ENCODE results near the gene C14orf132.

Gene C14orf132

DNA sequence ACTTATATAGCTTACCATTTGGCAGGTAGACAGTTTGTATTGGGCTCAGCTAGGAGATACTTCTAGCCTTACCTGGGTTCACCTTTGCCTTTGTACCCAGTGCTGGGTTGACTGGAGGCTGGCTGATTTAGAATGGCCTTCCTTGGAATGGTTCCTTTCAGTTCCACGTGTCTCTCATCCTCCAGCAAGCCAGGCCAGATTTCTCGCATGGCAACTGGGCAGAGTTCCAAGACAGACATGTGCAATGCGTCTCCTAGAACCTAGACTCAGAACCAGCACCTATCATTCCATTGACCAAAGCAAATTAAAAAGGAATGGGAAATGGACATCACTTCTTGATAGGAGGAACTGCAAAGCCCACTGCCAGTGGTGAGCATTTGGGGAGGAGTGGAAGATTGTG, 86.4 kb downstream of the C14orf132 start:
- Histone ChIP-seq H3K9ac (ENCODE audit: insufficient read length, low read depth) (no peak overlapping the region), H3K36me3 (ENCODE audit: insufficient read depth, insufficient read length, low read length) (no peaks in the 10 kb centered on the region), H3K4me3 (ENCODE audit: insufficient read length, low read depth) (no peak overlapping the region), H3K27me3 (ENCODE audit: insufficient read depth, insufficient read length) (peaks cover 35% of the 10 kb centered on the region), H3K9me3 (ENCODE audit: insufficient read depth, low read length) (no peaks in the 10 kb centered on the region), H3K4me1 (ENCODE audit: insufficient read depth, insufficient read length) (no peaks in the 10 kb centered on the region)
- DNase-seq (ENCODE audit: low read depth, low spot score) = no peak
- TF ChIP-seq ZNF274 (IDR thresholded peaks at IDR 0.05; ENCODE audit: low read depth, low read length) (no peak), YY1 (IDR thresholded peaks at IDR 0.05; ENCODE audit: insufficient read depth, insufficient read length) (no peak), SUZ12 (IDR thresholded peaks at IDR 0.05; ENCODE audit: extremely low read depth, insufficient read depth, insufficient read length) (no peak)

DNA sequence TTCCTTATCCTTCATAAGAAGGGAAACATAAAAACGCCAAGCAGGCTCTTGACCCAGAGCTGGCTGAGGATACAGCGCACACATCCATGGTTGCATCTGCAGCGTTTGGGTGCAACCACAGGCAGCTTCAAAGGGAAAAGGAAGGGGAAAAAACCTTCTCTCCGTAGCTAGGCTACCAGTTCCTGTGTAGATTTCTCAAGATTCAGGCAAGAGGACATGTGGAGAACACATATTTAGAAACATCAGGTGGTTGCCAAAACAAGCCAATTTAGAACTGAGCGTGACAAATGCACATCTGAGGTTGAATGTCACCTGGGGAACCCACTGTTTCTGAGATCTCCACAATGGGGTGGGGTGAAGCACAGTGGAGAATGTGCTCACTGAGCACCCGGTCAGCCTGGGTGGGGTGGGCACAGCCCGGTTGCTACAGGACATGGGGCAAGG, 87.2 kb downstream of the C14orf132 start:
- Histone ChIP-seq H3K4me3 (ENCODE audit: insufficient read length, low read depth) (no peak overlapping the region), H3K36me3 (ENCODE audit: insufficient read depth, insufficient read length, low read length) (no peaks in the 10 kb centered on the region), H3K9ac (ENCODE audit: insufficient read length, low read depth) (no peak overlapping the region), H3K9me3 (ENCODE audit: insufficient read depth, low read length) (no peaks in the 10 kb centered on the region), H3K27me3 (ENCODE audit: insufficient read depth, insufficient read length) (peaks cover 26% of the 10 kb centered on the region), H3K4me1 (ENCODE audit: insufficient read depth, insufficient read length) (no peaks in the 10 kb centered on the region)
- DNase-seq (ENCODE audit: low read depth, low spot score) = no peak
- TF ChIP-seq ZNF274 (IDR thresholded peaks at IDR 0.05; ENCODE audit: low read depth, low read length) (no peak), YY1 (IDR thresholded peaks at IDR 0.05; ENCODE audit: insufficient read depth, insufficient read length) (no peak), SUZ12 (IDR thresholded peaks at IDR 0.05; ENCODE audit: extremely low read depth, insufficient read depth, insufficient read length) (no peak)

DNA sequence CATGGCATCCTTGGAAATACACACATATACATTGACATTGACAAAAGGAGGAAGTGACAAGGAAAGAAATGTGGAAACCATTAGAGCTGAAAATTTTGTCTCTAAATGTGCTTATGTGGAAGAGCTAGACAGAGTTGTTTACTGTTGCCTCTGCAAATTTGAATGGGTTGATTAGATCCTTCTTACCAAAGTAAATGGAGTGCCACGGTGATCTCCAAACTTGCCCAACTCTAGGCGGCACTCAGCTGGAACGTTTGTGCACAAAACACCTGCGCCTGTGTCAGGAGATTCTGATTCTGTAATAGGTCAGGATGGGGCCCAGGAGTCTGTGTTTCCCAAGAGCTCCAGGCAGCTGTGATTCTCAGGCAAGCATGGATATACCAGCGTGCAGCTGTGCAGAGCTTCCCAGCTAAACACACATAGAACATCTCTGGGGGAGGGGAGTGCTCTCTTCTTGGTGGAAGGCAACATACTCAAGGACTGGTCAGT, 87.7 kb downstream of the C14orf132 start:
- no peak for DNase-seq (ENCODE audit: low read depth, low spot score)
- H3K4me3 ChIP-seq (ENCODE audit: insufficient read length, low read depth) = no peak overlapping the region
- peaks cover 26% of the 10 kb centered on the region for H3K27me3 ChIP-seq (ENCODE audit: insufficient read depth, insufficient read length)
- no peak overlapping the region for H3K9ac ChIP-seq (ENCODE audit: insufficient read length, low read depth)
- H3K4me1 ChIP-seq (ENCODE audit: insufficient read depth, insufficient read length) = no peaks in the 10 kb centered on the region
- no peaks in the 10 kb centered on the region for H3K36me3 ChIP-seq (ENCODE audit: insufficient read depth, insufficient read length, low read length)
- H3K9me3 ChIP-seq (ENCODE audit: insufficient read depth, low read length) = no peaks in the 10 kb centered on the region
- TF ChIP-seq ZNF274 (IDR thresholded peaks at IDR 0.05; ENCODE audit: low read depth, low read length) = no peak
- TF ChIP-seq YY1 (IDR thresholded peaks at IDR 0.05; ENCODE audit: insufficient read depth, insufficient read length) = no peak
- TF ChIP-seq SUZ12 (IDR thresholded peaks at IDR 0.05; ENCODE audit: extremely low read depth, insufficient read depth, insufficient read length) = no peak

DNA sequence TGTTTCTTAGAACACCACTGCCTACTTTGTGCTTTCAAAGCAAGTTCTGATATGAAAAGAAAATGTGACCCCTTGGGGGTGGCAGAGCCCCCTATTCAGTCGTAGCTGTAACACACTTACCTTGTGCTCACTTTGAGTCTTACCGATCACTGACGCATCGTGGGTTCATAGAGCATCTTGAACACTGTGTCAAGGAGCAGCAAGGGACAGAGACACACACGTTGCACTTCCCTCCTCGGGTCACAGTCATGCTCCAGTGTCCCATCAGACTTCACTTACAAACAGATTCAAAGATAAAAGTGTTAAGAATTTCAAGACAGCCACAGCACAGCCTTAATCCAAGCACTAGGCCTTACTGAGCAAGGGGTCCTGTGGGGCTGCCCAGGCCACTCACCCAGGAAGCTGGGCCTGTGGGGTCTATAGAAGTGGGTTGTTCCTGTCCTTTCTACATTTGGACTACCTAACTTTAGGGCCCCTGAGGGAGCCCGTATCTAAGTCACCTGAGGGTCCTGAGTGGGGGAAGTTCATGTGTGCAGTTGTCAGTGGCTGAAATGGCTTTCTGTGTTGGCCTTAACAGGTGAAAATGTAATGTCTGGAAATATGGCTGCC, 90.1 kb downstream of the C14orf132 start:
- Histone ChIP-seq H3K9ac (ENCODE audit: insufficient read length, low read depth) (no peak overlapping the region), H3K9me3 (ENCODE audit: insufficient read depth, low read length) (no peaks in the 10 kb centered on the region), H3K36me3 (ENCODE audit: insufficient read depth, insufficient read length, low read length) (no peaks in the 10 kb centered on the region), H3K4me1 (ENCODE audit: insufficient read depth, insufficient read length) (no peaks in the 10 kb centered on the region), H3K27me3 (ENCODE audit: insufficient read depth, insufficient read length) (peaks cover 27% of the 10 kb centered on the region), H3K4me3 (ENCODE audit: insufficient read length, low read depth) (no peak overlapping the region)
- TF ChIP-seq ZNF274 (IDR thresholded peaks at IDR 0.05; ENCODE audit: low read depth, low read length) (no peak), YY1 (IDR thresholded peaks at IDR 0.05; ENCODE audit: insufficient read depth, insufficient read length) (no peak), SUZ12 (IDR thresholded peaks at IDR 0.05; ENCODE audit: extremely low read depth, insufficient read depth, insufficient read length) (no peak)
- DNase-seq (ENCODE audit: low read depth, low spot score) = no peak

DNA sequence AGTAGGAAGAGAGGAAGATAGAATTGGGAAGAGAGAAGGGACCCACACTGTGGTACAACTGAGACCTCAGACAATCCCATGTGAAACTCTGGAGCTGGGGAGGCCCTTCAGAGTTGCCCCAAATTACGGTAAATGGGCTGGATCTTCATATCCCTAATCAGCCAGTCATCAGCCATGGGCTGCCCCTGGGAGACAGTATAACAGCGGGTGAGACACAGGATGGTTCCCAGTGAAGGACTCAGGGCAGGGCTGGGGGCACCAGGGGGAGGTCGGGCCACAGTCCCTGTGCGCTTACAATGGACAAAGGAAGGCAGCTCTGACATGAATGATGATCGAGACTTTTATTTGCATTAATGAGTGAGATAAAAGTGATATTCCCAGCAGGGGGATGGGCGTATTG, 91.2 kb downstream of the C14orf132 start:
- TF ChIP-seq SUZ12 (IDR thresholded peaks at IDR 0.05; ENCODE audit: extremely low read depth, insufficient read depth, insufficient read length) = no peak
- TF ChIP-seq YY1 (IDR thresholded peaks at IDR 0.05; ENCODE audit: insufficient read depth, insufficient read length) = no peak
- TF ChIP-seq ZNF274 (IDR thresholded peaks at IDR 0.05; ENCODE audit: low read depth, low read length) = no peak
- Histone ChIP-seq H3K4me3 (ENCODE audit: insufficient read length, low read depth) (no peak overlapping the region), H3K9ac (ENCODE audit: insufficient read length, low read depth) (no peak overlapping the region), H3K27me3 (ENCODE audit: insufficient read depth, insufficient read length) (peaks cover 25% of the 10 kb centered on the region), H3K9me3 (ENCODE audit: insufficient read depth, low read length) (no peaks in the 10 kb centered on the region), H3K36me3 (ENCODE audit: insufficient read depth, insufficient read length, low read length) (no peaks in the 10 kb centered on the region), H3K4me1 (ENCODE audit: insufficient read depth, insufficient read length) (no peaks in the 10 kb centered on the region)
- no peak for DNase-seq (ENCODE audit: low read depth, low spot score)

DNA sequence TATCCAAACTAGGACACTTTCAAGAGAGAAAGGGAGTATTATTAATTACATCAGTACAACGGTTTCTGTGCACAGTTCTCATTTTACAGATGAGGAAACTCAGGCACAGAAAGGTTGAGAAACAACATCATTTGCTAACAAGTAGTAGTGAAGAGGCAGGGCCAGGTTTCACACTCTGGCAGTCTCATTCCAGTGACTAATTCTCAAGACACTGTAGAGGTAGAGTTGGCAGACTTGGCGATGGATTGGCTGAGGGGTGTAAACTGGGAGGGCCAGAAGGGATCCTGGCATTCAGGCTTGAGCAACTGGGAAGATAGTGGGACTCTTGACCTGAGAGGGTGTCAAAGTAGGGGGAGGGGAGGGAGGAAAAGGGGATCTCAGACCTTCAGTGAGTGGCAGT, 91.7 kb downstream of the C14orf132 start:
- Histone ChIP-seq H3K9ac (ENCODE audit: insufficient read length, low read depth) (no peak overlapping the region), H3K4me1 (ENCODE audit: insufficient read depth, insufficient read length) (no peaks in the 10 kb centered on the region), H3K4me3 (ENCODE audit: insufficient read length, low read depth) (no peak overlapping the region), H3K36me3 (ENCODE audit: insufficient read depth, insufficient read length, low read length) (no peaks in the 10 kb centered on the region), H3K9me3 (ENCODE audit: insufficient read depth, low read length) (no peaks in the 10 kb centered on the region), H3K27me3 (ENCODE audit: insufficient read depth, insufficient read length) (peaks cover 21% of the 10 kb centered on the region)
- DNase-seq (ENCODE audit: low read depth, low spot score) = no peak
- no peak for TF ChIP-seq YY1 (IDR thresholded peaks at IDR 0.05; ENCODE audit: insufficient read depth, insufficient read length)
- no peak for TF ChIP-seq ZNF274 (IDR thresholded peaks at IDR 0.05; ENCODE audit: low read depth, low read length)
- TF ChIP-seq SUZ12 (IDR thresholded peaks at IDR 0.05; ENCODE audit: extremely low read depth, insufficient read depth, insufficient read length) = no peak

DNA sequence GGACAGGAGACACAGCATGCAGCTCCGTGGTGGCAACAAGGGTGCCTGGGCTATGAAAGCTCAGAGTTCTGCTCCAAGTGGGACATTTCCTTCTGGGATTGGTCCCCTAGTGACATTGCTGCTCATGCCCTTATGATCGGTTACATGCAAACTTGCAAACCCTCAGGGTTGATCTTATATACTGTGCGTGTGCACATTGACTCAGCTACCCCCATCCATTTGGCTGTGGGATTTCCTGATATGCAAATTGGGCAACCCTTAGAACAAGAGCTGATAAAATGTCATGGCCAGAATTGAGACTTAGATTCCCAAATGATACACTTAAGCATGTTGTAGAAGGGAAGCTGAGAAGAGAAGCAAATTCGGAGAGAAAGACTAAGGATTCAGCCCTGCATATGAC, 92.7 kb downstream of the C14orf132 start:
- no peak overlapping the region for H3K4me3 ChIP-seq (ENCODE audit: insufficient read length, low read depth)
- TF ChIP-seq ZNF274 (IDR thresholded peaks at IDR 0.05; ENCODE audit: low read depth, low read length) (no peak), SUZ12 (IDR thresholded peaks at IDR 0.05; ENCODE audit: extremely low read depth, insufficient read depth, insufficient read length) (no peak), YY1 (IDR thresholded peaks at IDR 0.05; ENCODE audit: insufficient read depth, insufficient read length) (no peak)
- no peak overlapping the region for H3K9ac ChIP-seq (ENCODE audit: insufficient read length, low read depth)
- no peaks in the 10 kb centered on the region for H3K9me3 ChIP-seq (ENCODE audit: insufficient read depth, low read length)
- DNase-seq (ENCODE audit: low read depth, low spot score) = no peak
- no peaks in the 10 kb centered on the region for H3K36me3 ChIP-seq (ENCODE audit: insufficient read depth, insufficient read length, low read length)
- peaks cover 17% of the 10 kb centered on the region for H3K27me3 ChIP-seq (ENCODE audit: insufficient read depth, insufficient read length)
- H3K4me1 ChIP-seq (ENCODE audit: insufficient read depth, insufficient read length) = no peaks in the 10 kb centered on the region
